Endothelial cell of umbilical vein (primary cell): Measurements from ENCODE around the gene NAP1L4. TPM values are rescaled to one million over a fixed set of nuclear protein-coding genes. Genes with fewer than 3 reads are reported as not detected.

Experiments used
- polyA plus RNA-seq, 4 experiments: library from polyadenylated mRNA; depleted of rRNA in 3 of 4; stranded (reverse) in 3 of 4; unstranded in 1 of 4; fragments of >200 nt; gene quantifications; 2 replicates each; pipeline versions ENCODE4 v1.2.1 to v1.2.3, GENCODE V29; 2011 to 2012; ENCODE audit warnings: missing spikeins in 1 of 4
- small RNA-seq: library from RNA; depleted of rRNA; stranded (forward); fragments of <200 nt; gene quantifications from one replicate; pipeline ENCODE3, GENCODE V24; 2012; ENCODE audit warnings: low replicate concordance, low read depth; ENCODE audit not compliant: insufficient read depth, insufficient read length
- total RNA-seq: library from RNA; stranded (reverse); gene quantifications from 2 replicates; pipeline ENCODE4 v1.2.3, GENCODE V29; 2021

The NAP1L4 gene
- total and polyA plus RNA-seq, 2 donors (not counting 3 experiments of a cell fraction or from before 2014, with no cell fraction given), result 100.0 to 177 TPM

Small RNA genes within 50 kb of the gene (small RNA-seq; reads per million reads assigned to genes)
- gene SNORA54, result 1.5 reads per million

Other genes starting within 250 kb of the NAP1L4 start
- gene CDKN1C, start 106.6 kb downstream of the NAP1L4 start, total RNA-seq, result 5.2 and 9.0 TPM in 2 replicates
- 4.1 and 6.6 TPM in 2 replicates for gene CDKN1C, start 106.6 kb downstream of the NAP1L4 start, polyA plus RNA-seq
- gene PHLDA2, start 62.9 kb downstream of the NAP1L4 start, total RNA-seq, result 44.5 and 51.5 TPM in 2 replicates
- 38.5 and 45.6 TPM in 2 replicates for gene PHLDA2, start 62.9 kb downstream of the NAP1L4 start, polyA plus RNA-seq
- 66.2 and 72.3 TPM in 2 replicates for gene CARS1, start 65.1 kb upstream of the NAP1L4 start, total RNA-seq
- 32.2 and 43.5 TPM in 2 replicates for gene CARS1, start 65.1 kb upstream of the NAP1L4 start, polyA plus RNA-seq
- gene OSBPL5, start 173.0 kb upstream of the NAP1L4 start, total RNA-seq, result 30.2 and 37.7 TPM in 2 replicates
- gene OSBPL5, start 173.0 kb upstream of the NAP1L4 start, polyA plus RNA-seq, result 8.6 and 8.7 TPM in 2 replicates
- gene MRGPRG, start 226.5 kb upstream of the NAP1L4 start, total RNA-seq, result not detected in 2 replicates
- not detected in 2 replicates for gene MRGPRG, start 226.5 kb upstream of the NAP1L4 start, polyA plus RNA-seq
- not detected in 2 replicates for gene MRGPRE, start 240.1 kb upstream of the NAP1L4 start, total RNA-seq
- gene MRGPRE, start 240.1 kb upstream of the NAP1L4 start, polyA plus RNA-seq, result not detected in 2 replicates